Astrocyte (in vitro differentiated cells and primary cell): Measurements from ENCODE around the gene GRID2IP. TPM values are rescaled to one million over a fixed set of nuclear protein-coding genes. Genes with fewer than 3 reads are reported as not detected.

ENCODE experiments used
- DNase-seq: peaks from one replicate; pipeline ENCODE4 v3.0.0-alpha.2; 2010; ENCODE audit warnings: low read depth
- FAIRE-seq: peaks from 2 replicates; lab custom pipeline; 2011; peaks lifted over from hg19 to GRCh38; lab: Jason Lieb, UNC
- H2AFZ ChIP-seq: 2 replicates; pipeline ENCODE4 v1.6.0; 2012; ENCODE audit warnings: low read depth, low read length, inconsistent platforms
- H3K27ac ChIP-seq: 2 replicates; pipeline ENCODE4 v1.5.1; 2011; ENCODE audit warnings: low read depth, low read length, inconsistent platforms
- H3K27me3 ChIP-seq: 2 replicates; pipeline ENCODE4 v1.6.0; 2011; ENCODE audit warnings: low read length, inconsistent platforms; ENCODE audit not compliant: insufficient read depth
- H3K36me3 ChIP-seq: 2 replicates; pipeline ENCODE4 v1.5.1; 2011; ENCODE audit warnings: low read length, inconsistent platforms; ENCODE audit not compliant: insufficient read depth
- H3K4me1 ChIP-seq: 2 replicates; pipeline ENCODE4 v1.5.1; 2011; ENCODE audit warnings: low read length, inconsistent platforms; ENCODE audit not compliant: insufficient read depth
- H3K4me2 ChIP-seq: 2 replicates; pipeline ENCODE4 v1.6.0; 2012; ENCODE audit warnings: low read length, inconsistent platforms
- H3K4me3 ChIP-seq: 2 replicates; pipeline ENCODE4 v1.5.1; 2011; ENCODE audit warnings: low read depth, mild to moderate bottlenecking, low read length, inconsistent platforms; ENCODE audit not compliant: insufficient read depth
- H3K79me2 ChIP-seq: 2 replicates; pipeline ENCODE4 v1.6.0; 2012; ENCODE audit warnings: mild to moderate bottlenecking, low read length, inconsistent platforms; ENCODE audit not compliant: insufficient read depth
- H3K9ac ChIP-seq: 2 replicates; pipeline ENCODE4 v1.6.0; 2012; ENCODE audit warnings: mild to moderate bottlenecking, low read length, inconsistent platforms
- H3K9me3 ChIP-seq: 2 replicates; pipeline ENCODE4 v1.5.1; 2012; ENCODE audit warnings: low read depth, mild to moderate bottlenecking, low read length, inconsistent platforms; ENCODE audit not compliant: insufficient read depth
- H4K20me1 ChIP-seq: 2 replicates; pipeline ENCODE4 v1.6.0; 2012; ENCODE audit warnings: low read length, inconsistent platforms; ENCODE audit not compliant: insufficient read depth
- H3K27ac Mint-ChIP-seq: one replicate; pipeline ENCODE4 v1.8.0; 2021; ENCODE audit warnings: mild to moderate bottlenecking, mixed read lengths; ENCODE audit not compliant: unreplicated experiment
- H3K27me3 Mint-ChIP-seq: one replicate; pipeline ENCODE4 v1.8.0; 2021; ENCODE audit warnings: low read depth, mixed read lengths; ENCODE audit not compliant: unreplicated experiment
- H3K36me3 Mint-ChIP-seq: one replicate; pipeline ENCODE4 v1.8.0; 2021; ENCODE audit warnings: low read depth, mixed read lengths; ENCODE audit not compliant: unreplicated experiment
- H3K4me1 Mint-ChIP-seq: one replicate; pipeline ENCODE4 v1.8.0; 2021; ENCODE audit warnings: low read depth, mixed read lengths; ENCODE audit not compliant: unreplicated experiment
- H3K4me3 Mint-ChIP-seq: one replicate; pipeline ENCODE4 v1.8.0; 2021; ENCODE audit warnings: mild to moderate bottlenecking, moderate library complexity, mixed read lengths; ENCODE audit not compliant: unreplicated experiment
- H3K9me3 Mint-ChIP-seq: one replicate; pipeline ENCODE4 v1.8.0; 2021; ENCODE audit warnings: mild to moderate bottlenecking, mixed read lengths; ENCODE audit not compliant: unreplicated experiment
- EZH2 ChIP-seq: IDR thresholded peaks from 2 replicates; pipeline ENCODE4 v1.6.1; 2012; ENCODE audit warnings: mild to moderate bottlenecking, low read length, inconsistent platforms; ENCODE audit not compliant: insufficient read depth
- total RNA-seq: library from RNA; stranded (reverse); gene quantifications from 2 replicates; pipeline ENCODE4 v1.2.1, GENCODE V29; 2021
- TF ChIP-seq, protein P1 (sequence below): IDR thresholded peaks from 2 replicates; pipeline ENCODE4 v1.5.1; 2011; ENCODE audit warnings: low read depth, mild to moderate bottlenecking, inconsistent platforms, low read length, moderate library complexity; ENCODE audit not compliant: insufficient read depth

Gene GRID2IP
- total RNA-seq, 1 donor from 2014 or later = 0.09 TPM

DNA sequence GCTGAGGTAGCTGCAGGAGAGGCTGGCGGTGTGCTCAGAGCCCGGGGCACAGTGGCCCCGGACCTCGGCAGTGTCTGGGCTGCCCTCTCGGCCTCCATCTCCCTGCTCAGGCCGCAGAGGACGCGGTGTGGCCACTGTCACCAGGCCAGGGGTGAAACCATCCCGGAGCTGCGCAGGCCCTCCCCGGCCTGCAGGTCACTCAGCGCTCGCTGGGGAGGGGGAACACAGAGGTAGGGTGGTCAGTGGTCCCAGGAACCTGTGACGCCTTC, 53.7 kb downstream of the GRID2IP start:
- H2AFZ ChIP-seq = no peak overlapping the region
- H3K9me3 ChIP-seq = no peaks in the 10 kb centered on the region
- Mint-ChIP-seq H3K27me3 (peaks cover 2% of the 10 kb centered on the region), H3K27ac (no peak overlapping the region), H3K9me3 (no peaks in the 10 kb centered on the region), H3K36me3 (no peaks in the 10 kb centered on the region), H3K4me3 (no peak overlapping the region), H3K4me1 (peaks cover 2% of the 10 kb centered on the region)
- no peak overlapping the region for H3K4me3 ChIP-seq
- H3K36me3 ChIP-seq = no peaks in the 10 kb centered on the region
- H3K4me2 ChIP-seq = no peak overlapping the region
- no peaks in the 10 kb centered on the region for H3K79me2 ChIP-seq
- no peaks in the 10 kb centered on the region for H4K20me1 ChIP-seq
- no peak for TF ChIP-seq EZH2
- TF ChIP-seq, protein P1, sequence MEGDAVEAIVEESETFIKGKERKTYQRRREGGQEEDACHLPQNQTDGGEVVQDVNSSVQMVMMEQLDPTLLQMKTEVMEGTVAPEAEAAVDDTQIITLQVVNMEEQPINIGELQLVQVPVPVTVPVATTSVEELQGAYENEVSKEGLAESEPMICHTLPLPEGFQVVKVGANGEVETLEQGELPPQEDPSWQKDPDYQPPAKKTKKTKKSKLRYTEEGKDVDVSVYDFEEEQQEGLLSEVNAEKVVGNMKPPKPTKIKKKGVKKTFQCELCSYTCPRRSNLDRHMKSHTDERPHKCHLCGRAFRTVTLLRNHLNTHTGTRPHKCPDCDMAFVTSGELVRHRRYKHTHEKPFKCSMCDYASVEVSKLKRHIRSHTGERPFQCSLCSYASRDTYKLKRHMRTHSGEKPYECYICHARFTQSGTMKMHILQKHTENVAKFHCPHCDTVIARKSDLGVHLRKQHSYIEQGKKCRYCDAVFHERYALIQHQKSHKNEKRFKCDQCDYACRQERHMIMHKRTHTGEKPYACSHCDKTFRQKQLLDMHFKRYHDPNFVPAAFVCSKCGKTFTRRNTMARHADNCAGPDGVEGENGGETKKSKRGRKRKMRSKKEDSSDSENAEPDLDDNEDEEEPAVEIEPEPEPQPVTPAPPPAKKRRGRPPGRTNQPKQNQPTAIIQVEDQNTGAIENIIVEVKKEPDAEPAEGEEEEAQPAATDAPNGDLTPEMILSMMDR = no peak
- no peaks in the 10 kb centered on the region for H3K4me1 ChIP-seq
- H3K27me3 ChIP-seq = peaks cover 4% of the 10 kb centered on the region
- no peak for FAIRE-seq
- H3K9ac ChIP-seq = no peak overlapping the region
- DNase-seq = no peak
- H3K27ac ChIP-seq = no peak overlapping the region

DNA sequence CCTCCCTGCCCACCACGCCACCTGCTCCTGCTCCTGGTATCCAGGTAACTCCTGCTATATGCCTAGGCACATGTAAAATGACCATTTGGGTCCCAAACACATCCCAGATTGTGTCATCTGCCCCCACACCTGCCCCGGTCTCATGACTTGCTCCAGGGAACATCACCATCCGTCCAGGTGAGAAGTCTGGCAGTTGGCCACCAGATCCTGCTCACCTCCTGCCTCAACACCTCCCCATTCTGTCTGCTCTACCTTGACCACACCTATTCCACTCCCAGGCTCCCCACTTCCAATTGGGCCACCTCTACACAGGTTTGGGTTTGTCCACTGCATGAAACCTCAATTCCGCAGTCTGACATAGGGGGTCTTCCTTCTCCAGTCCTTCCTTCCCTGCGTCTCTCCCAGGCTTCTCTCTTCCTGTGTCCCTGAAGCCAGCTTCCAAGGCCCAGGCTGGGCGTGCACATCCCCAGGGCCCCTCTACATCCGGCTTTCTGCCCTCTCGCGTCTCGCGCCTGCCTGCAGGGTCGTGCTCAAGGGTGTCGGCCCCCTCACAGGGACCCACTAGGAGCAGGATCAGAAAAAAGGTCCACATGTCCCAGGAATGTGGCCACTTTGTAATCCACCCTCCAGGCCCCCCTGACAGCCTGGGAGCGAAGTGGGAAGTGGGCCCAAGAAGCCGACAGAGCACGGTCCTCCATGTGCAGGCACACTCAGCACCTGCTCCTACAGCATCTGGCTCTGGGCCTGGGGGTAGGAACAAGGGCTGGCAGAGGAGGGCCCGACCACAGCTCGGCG, 54.2 kb downstream of the GRID2IP start:
- DNase-seq (no peak), FAIRE-seq (no peak)
- H3K27me3 ChIP-seq = peaks cover 6% of the 10 kb centered on the region
- H3K9me3 Mint-ChIP-seq = no peaks in the 10 kb centered on the region
- H3K79me2 ChIP-seq = no peaks in the 10 kb centered on the region
- H3K36me3 Mint-ChIP-seq = no peaks in the 10 kb centered on the region
- no peaks in the 10 kb centered on the region for H3K36me3 ChIP-seq
- no peaks in the 10 kb centered on the region for H4K20me1 ChIP-seq
- TF ChIP-seq, protein P1 = no peak
- no peak for TF ChIP-seq EZH2
- peaks cover 2% of the 10 kb centered on the region for H3K4me1 Mint-ChIP-seq
- no peak overlapping the region for H3K4me3 ChIP-seq
- peaks cover 2% of the 10 kb centered on the region for H3K27me3 Mint-ChIP-seq
- H3K9ac ChIP-seq = no peak overlapping the region
- no peak overlapping the region for H3K27ac ChIP-seq
- H2AFZ ChIP-seq = no peak overlapping the region
- no peak overlapping the region for H3K27ac Mint-ChIP-seq
- no peaks in the 10 kb centered on the region for H3K9me3 ChIP-seq
- H3K4me1 ChIP-seq = no peaks in the 10 kb centered on the region
- H3K4me3 Mint-ChIP-seq = no peak overlapping the region
- H3K4me2 ChIP-seq = no peak overlapping the region

DNA sequence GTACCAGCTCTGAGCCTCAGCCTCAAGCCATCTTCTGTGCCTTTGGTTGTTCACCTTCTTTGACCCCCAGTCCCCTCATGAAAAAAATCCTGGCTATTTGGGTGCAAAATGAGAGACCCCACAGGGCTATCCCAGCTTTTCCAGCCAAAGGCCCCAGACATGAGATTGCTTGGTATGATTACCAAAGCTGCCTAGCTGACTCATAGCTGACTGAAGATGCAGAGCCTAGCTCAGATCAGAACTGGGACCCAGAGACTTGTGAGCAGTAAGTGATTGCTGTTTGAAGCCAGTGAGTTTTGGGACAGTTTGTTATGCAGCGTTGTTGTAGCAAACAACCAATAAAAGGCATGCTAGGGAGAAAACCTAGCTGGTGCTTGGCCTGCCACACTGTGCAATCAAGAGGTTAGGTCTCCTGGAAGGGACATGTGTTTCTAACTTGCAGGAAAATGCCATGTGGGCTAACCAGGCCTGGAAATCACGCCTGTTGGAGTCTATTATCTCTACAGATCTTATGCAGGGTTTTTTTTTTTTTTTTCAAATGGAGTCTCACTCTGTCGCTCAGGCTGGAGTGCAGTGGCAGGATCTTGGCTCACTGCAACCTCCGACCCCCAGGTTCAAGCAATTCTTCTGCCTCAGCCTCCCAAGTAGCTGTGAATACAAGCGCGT, 55.5 kb downstream of the GRID2IP start:
- Histone ChIP-seq H3K4me2 (no peak overlapping the region), H3K4me1 (no peaks in the 10 kb centered on the region), H3K79me2 (no peaks in the 10 kb centered on the region), H3K36me3 (no peaks in the 10 kb centered on the region), H2AFZ (no peak overlapping the region), H4K20me1 (no peaks in the 10 kb centered on the region), H3K9me3 (no peaks in the 10 kb centered on the region), H3K9ac (no peak overlapping the region), H3K4me3 (no peak overlapping the region), H3K27me3 (peaks cover 6% of the 10 kb centered on the region), H3K27ac (no peak overlapping the region)
- Mint-ChIP-seq H3K4me1 (peaks cover 2% of the 10 kb centered on the region), H3K36me3 (no peaks in the 10 kb centered on the region), H3K9me3 (no peaks in the 10 kb centered on the region), H3K27ac (no peak overlapping the region), H3K27me3 (peaks cover 14% of the 10 kb centered on the region), H3K4me3 (no peak overlapping the region)
- FAIRE-seq = no peak
- no peak for DNase-seq
- TF ChIP-seq, protein P1 = no peak
- TF ChIP-seq EZH2 = no peak
